Measurements from ENCODE around the gene NUTM2A.
"Not testable (repeated sequence)": the region's sequence is repeated elsewhere in the genome, so short reads cannot be mapped to it uniquely, and the experiment has no call there.

Gene NUTM2A

GRCh38 chr10:87225148-87225547, at the start of gene NUTM2A:
Gene NUTM2A, plus strand, starts transcription at chr10:87225448. Its CDS starts 383 bp downstream, at chr10:87225831.
- not testable (repeated sequence) for DNase-seq

GRCh38 chr10:87177587-87177986, 47.7 kb upstream of the NUTM2A start:
- DNase-seq, result not testable (repeated sequence)

GRCh38 chr10:87184421-87184820, 40.8 kb upstream of the NUTM2A start:
- not testable (repeated sequence) for DNase-seq

- not testable (repeated sequence) for DNase-seq
Observed at GRCh38 chr10:87186016-87186415, 39.2 kb upstream of the NUTM2A start.

- not testable (repeated sequence) for DNase-seq
Observed at GRCh38 chr10:87187573-87187972, 37.7 kb upstream of the NUTM2A start.

- DNase-seq, result not testable (repeated sequence)
Observed at GRCh38 chr10:87191841-87192240, 33.4 kb upstream of the NUTM2A start.

GRCh38 chr10:87200924-87201323, 24.3 kb upstream of the NUTM2A start:
- not testable (repeated sequence) for DNase-seq

- DNase-seq, result not testable (repeated sequence)
Observed at GRCh38 chr10:87204801-87205200, 20.4 kb upstream of the NUTM2A start.

- DNase-seq, result not testable (repeated sequence)
Observed at GRCh38 chr10:87206922-87207321, 18.3 kb upstream of the NUTM2A start.

- DNase-seq, result not testable (repeated sequence)
Observed at GRCh38 chr10:87210309-87210708, 14.9 kb upstream of the NUTM2A start.

- not testable (repeated sequence) for DNase-seq
Observed at GRCh38 chr10:87211848-87212247, 13.4 kb upstream of the NUTM2A start.

GRCh38 chr10:87213150-87213765, 12.0 kb upstream of the NUTM2A start:
- not testable (repeated sequence) for DNase-seq

- DNase-seq, result not testable (repeated sequence)
Observed at GRCh38 chr10:87213806-87214205, 11.4 kb upstream of the NUTM2A start.

- not testable (repeated sequence) for DNase-seq
Observed at GRCh38 chr10:87216120-87216519, 9.1 kb upstream of the NUTM2A start.

- not testable (repeated sequence) for DNase-seq
Observed at GRCh38 chr10:87219370-87219769, 5.9 kb upstream of the NUTM2A start.

- not testable (repeated sequence) for DNase-seq
Observed at GRCh38 chr10:87222789-87223188, 2.5 kb upstream of the NUTM2A start.

GRCh38 chr10:87228247-87228646, 3.0 kb downstream of the NUTM2A start:
- DNase-seq, result not testable (repeated sequence)

- not testable (repeated sequence) for DNase-seq
Observed at GRCh38 chr10:87229211-87229610, 4.0 kb downstream of the NUTM2A start.

- DNase-seq, result not testable (repeated sequence)
Observed at GRCh38 chr10:87234854-87235253, 9.6 kb downstream of the NUTM2A start.

GRCh38 chr10:87237244-87237643, 12.0 kb downstream of the NUTM2A start:
- not testable (repeated sequence) for DNase-seq

- DNase-seq, result not testable (repeated sequence)
Observed at GRCh38 chr10:87239346-87239808, 14.1 kb downstream of the NUTM2A start.

GRCh38 chr10:87242192-87242591, 16.9 kb downstream of the NUTM2A start:
- not testable (repeated sequence) for DNase-seq

GRCh38 chr10:87247335-87247734, 22.1 kb downstream of the NUTM2A start:
- not testable (repeated sequence) for DNase-seq

GRCh38 chr10:87248818-87249353, 23.6 kb downstream of the NUTM2A start:
- DNase-seq, result not testable (repeated sequence)

All from stimulated activated CD4-positive, alpha-beta T cell treated with anti-CD3 and anti-CD28 coated beads, Interleukin-12 subunit alpha, Interleukin-12 subunit beta, amount 100 ng/mL, for 4 hours (primary cell).